PFSK-1 (cell line): ENCODE data around the gene LINGO4.

Source experiments
- POLR2AphosphoS5 ChIP-seq: IDR thresholded peaks from 2 replicates; pipeline ENCODE4 v1.6.1; 2012; ENCODE audit warnings: low read depth, mild to moderate bottlenecking, control low read depth, low read length, moderate library complexity
- SIN3A ChIP-seq: IDR thresholded peaks from 2 replicates; pipeline ENCODE4 v1.6.1; 2012; ENCODE audit warnings: mild to moderate bottlenecking, low read length, moderate library complexity, borderline replicate concordance; ENCODE audit not compliant: insufficient read depth
- TAF1 ChIP-seq: IDR thresholded peaks from 2 replicates; pipeline ENCODE4 v1.6.1; 2012; ENCODE audit warnings: low read length, control low read depth, borderline replicate concordance; ENCODE audit not compliant: insufficient read depth
- TF ChIP-seq, protein P1 (sequence below), 2 experiments: IDR thresholded peaks; 2 replicates each; pipeline versions ENCODE4 v1.6.1 to v1.8.0; 2011 to 2012; ENCODE audit warnings: low read depth in 2 of 2, low read length in 2 of 2, control low read depth in 1 of 2, inconsistent platforms in 1 of 2, mild to moderate bottlenecking in 1 of 2, moderate library complexity in 1 of 2; ENCODE audit not compliant: insufficient read depth in 1 of 2

DNA sequence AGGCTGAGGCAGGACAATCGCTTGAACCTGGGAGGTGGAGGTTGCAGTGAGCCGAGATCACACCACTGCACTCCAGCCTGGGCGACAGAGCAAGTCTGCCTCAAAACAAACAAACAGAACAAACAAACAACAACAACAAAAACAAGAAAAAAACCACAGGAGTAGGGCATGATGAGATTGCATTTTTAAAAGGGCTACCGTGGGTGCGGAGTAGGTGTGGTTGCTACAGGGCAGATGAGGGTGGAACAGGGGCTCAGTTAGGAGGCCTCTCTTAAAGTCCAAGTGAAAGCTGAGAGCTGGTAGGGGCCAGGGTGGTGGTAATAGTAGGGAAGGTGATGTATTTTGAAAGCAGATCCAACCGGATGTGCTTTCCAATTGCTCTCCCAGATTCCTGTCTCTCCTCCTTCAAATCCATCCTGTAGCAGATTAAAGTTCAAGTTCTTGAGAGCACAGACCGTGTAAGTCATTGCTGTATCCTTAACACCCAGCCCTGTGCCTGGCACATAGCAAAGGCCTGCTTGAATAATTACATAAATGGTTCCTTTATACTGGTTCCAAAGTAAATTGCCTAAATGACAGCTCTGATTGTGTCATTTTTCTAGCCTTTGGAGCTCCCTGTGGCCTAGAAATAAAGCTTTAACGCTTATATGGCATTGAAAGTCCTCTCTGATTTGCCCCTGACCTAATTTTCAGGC, 4.2 kb upstream of the LINGO4 start:
- TF ChIP-seq, protein P1, sequence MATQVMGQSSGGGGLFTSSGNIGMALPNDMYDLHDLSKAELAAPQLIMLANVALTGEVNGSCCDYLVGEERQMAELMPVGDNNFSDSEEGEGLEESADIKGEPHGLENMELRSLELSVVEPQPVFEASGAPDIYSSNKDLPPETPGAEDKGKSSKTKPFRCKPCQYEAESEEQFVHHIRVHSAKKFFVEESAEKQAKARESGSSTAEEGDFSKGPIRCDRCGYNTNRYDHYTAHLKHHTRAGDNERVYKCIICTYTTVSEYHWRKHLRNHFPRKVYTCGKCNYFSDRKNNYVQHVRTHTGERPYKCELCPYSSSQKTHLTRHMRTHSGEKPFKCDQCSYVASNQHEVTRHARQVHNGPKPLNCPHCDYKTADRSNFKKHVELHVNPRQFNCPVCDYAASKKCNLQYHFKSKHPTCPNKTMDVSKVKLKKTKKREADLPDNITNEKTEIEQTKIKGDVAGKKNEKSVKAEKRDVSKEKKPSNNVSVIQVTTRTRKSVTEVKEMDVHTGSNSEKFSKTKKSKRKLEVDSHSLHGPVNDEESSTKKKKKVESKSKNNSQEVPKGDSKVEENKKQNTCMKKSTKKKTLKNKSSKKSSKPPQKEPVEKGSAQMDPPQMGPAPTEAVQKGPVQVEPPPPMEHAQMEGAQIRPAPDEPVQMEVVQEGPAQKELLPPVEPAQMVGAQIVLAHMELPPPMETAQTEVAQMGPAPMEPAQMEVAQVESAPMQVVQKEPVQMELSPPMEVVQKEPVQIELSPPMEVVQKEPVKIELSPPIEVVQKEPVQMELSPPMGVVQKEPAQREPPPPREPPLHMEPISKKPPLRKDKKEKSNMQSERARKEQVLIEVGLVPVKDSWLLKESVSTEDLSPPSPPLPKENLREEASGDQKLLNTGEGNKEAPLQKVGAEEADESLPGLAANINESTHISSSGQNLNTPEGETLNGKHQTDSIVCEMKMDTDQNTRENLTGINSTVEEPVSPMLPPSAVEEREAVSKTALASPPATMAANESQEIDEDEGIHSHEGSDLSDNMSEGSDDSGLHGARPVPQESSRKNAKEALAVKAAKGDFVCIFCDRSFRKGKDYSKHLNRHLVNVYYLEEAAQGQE (IDR thresholded peaks at IDR 0.05; ENCODE audit: insufficient read depth in 1 of 2, low read depth in 2 of 2, low read length in 2 of 2): no peak
- TF ChIP-seq TAF1 (no peak), POLR2AphosphoS5 (no peak), SIN3A (no peak)
